Measurements from ENCODE around the gene KIF21B. TPM values are rescaled to one million over a fixed set of nuclear protein-coding genes. Genes with fewer than 3 reads are reported as not detected.

Gene KIF21B
- total RNA-seq, 4 donors from 2014 or later = 3.2 to 40.4 (median 22.7) TPM

DNA sequence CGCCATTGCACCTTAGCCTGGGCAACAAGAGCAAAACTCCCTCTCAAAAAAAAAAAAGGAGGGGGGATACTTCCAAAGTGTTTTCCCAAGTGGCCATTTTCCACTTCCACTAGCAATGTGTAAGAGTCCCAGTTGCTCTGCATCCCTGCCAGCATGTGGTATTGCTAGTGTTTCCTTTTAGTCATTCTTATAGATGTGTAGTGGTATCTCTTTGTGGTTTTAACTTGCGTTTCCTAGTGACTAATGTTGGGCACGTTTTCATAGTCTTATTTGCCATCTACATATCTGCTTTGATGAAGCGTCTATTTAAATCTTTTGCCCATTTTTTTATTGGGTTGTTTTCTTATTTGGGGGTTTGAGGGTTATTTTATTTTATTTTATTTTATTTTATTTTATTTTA, 97.7 kb downstream of the KIF21B start:
- Histone ChIP-seq H3K27ac (no peak overlapping the region), H3K36me3 (no peaks in the 10 kb centered on the region), H3K27me3 (no peaks in the 10 kb centered on the region), H3K4me3 (no peak overlapping the region), H3K9me3 (no peaks in the 10 kb centered on the region), H3K4me1 (peaks cover 0 to 6% (median 0%) of the 10 kb centered on the region in 4 donors)
- no peak for TF ChIP-seq POLR2A (IDR thresholded peaks at IDR 0.05)
- TF ChIP-seq, protein P1, sequence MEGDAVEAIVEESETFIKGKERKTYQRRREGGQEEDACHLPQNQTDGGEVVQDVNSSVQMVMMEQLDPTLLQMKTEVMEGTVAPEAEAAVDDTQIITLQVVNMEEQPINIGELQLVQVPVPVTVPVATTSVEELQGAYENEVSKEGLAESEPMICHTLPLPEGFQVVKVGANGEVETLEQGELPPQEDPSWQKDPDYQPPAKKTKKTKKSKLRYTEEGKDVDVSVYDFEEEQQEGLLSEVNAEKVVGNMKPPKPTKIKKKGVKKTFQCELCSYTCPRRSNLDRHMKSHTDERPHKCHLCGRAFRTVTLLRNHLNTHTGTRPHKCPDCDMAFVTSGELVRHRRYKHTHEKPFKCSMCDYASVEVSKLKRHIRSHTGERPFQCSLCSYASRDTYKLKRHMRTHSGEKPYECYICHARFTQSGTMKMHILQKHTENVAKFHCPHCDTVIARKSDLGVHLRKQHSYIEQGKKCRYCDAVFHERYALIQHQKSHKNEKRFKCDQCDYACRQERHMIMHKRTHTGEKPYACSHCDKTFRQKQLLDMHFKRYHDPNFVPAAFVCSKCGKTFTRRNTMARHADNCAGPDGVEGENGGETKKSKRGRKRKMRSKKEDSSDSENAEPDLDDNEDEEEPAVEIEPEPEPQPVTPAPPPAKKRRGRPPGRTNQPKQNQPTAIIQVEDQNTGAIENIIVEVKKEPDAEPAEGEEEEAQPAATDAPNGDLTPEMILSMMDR (IDR thresholded peaks at IDR 0.05) = no peak
- no peak for TF ChIP-seq POLR2AphosphoS5 (IDR thresholded peaks at IDR 0.05)
- TF ChIP-seq EP300 (IDR thresholded peaks at IDR 0.05; ENCODE audit: low read depth) = no peak
- in situ Hi-C loops (cut with MboI; ENCODE audit: low pct_ligation_motif_present in 1 of 4, low pct_unique_long_range_greater_than_20kb in 1 of 4, low sequenced_read_pairs in 3 of 4) = no loop called here
- 78% methylated on average over 4 of the region's 4 CpGs for WGBS, 2 donors (ENCODE audit: low coverage in 1 of 2)
- no peak for DNase-seq
- intact Hi-C loops (cut with DNase I; ENCODE audit: low total_unique reads) = no loop called here

DNA sequence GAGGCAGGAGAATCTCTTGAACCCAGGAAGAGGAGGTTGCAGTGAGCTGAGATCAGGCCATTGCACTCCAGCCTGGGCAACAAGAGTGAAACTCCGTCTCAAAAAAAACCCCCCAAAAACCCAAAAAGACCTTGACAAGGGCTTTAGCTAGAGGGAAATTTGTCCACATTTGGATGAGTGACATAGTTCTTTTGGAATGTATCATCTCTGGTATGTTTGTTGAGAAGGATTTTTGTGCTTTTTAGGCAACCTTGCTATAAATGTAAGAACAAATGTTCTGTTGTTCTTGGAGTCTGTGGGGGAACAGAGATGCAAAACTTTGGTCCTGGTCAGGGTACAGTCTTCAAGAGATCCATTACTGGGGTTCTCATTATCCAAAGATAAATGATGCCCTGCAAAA, 99.9 kb downstream of the KIF21B start:
- Histone ChIP-seq H3K4me3 (no peak overlapping the region), H3K36me3 (no peaks in the 10 kb centered on the region), H3K9me3 (no peaks in the 10 kb centered on the region), H3K27me3 (no peaks in the 10 kb centered on the region), H3K27ac (no peak overlapping the region), H3K4me1 (no peaks in the 10 kb centered on the region)
- in situ Hi-C loops (cut with MboI; ENCODE audit: low pct_ligation_motif_present in 1 of 4, low pct_unique_long_range_greater_than_20kb in 1 of 4, low sequenced_read_pairs in 3 of 4) (no loop called here), intact Hi-C loops (cut with DNase I; ENCODE audit: low total_unique reads) (no loop called here)
- no peak for DNase-seq
- no peak for TF ChIP-seq POLR2A (IDR thresholded peaks at IDR 0.05)
- TF ChIP-seq POLR2AphosphoS5 (IDR thresholded peaks at IDR 0.05) = no peak
- TF ChIP-seq, protein P1 (IDR thresholded peaks at IDR 0.05) = no peak
- TF ChIP-seq EP300 (IDR thresholded peaks at IDR 0.05; ENCODE audit: low read depth) = no peak
- WGBS, 2 donors (ENCODE audit: low coverage in 1 of 2) = 80% methylated on average over 1 of the region's 1 CpG; no CpG with 5 or more reads in 1 of the 2 donors

DNA sequence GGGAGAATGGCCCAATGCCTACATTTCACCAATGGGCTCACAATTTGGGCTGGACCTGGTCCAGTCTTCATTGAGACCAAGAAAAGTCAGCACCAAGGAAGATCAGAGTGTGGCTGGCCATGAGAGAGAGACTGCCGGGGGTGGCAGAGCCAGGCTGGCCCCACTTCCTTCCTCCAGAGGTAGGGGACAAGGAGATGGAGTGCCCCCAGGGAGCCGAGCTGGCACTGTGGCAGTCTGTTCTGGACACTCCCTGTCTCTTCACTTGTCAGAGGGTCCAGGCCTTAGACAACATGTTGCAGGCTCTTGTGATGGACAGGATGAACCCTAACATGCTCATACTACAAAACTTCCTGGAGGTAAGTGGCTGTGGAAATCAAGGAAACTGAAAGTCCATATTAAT, 101.1 kb downstream of the KIF21B start:
- peaks cover 0 to 2% (median 1%) of the 10 kb centered on the region in 4 donors for H3K4me1 ChIP-seq
- no peak for TF ChIP-seq EP300 (IDR thresholded peaks at IDR 0.05; ENCODE audit: low read depth)
- no peak for TF ChIP-seq POLR2AphosphoS5 (IDR thresholded peaks at IDR 0.05)
- TF ChIP-seq POLR2A (IDR thresholded peaks at IDR 0.05) = no peak
- TF ChIP-seq, protein P1 (IDR thresholded peaks at IDR 0.05) = no peak
- no peaks in the 10 kb centered on the region for H3K9me3 ChIP-seq
- in situ Hi-C loops (cut with MboI; ENCODE audit: low pct_ligation_motif_present in 1 of 4, low pct_unique_long_range_greater_than_20kb in 1 of 4, low sequenced_read_pairs in 3 of 4) = no loop called here
- H3K27me3 ChIP-seq = no peaks in the 10 kb centered on the region
- intact Hi-C loops (cut with DNase I; ENCODE audit: low total_unique reads) = no loop called here
- H3K27ac ChIP-seq = no peak overlapping the region
- no peak for DNase-seq
- no peak overlapping the region for H3K4me3 ChIP-seq
- 60% methylated on average over 2 of the region's 2 CpGs; no CpG with 5 or more reads in 1 of the 2 donors for WGBS, 2 donors (ENCODE audit: low coverage in 1 of 2)
- no peaks in the 10 kb centered on the region for H3K36me3 ChIP-seq

DNA sequence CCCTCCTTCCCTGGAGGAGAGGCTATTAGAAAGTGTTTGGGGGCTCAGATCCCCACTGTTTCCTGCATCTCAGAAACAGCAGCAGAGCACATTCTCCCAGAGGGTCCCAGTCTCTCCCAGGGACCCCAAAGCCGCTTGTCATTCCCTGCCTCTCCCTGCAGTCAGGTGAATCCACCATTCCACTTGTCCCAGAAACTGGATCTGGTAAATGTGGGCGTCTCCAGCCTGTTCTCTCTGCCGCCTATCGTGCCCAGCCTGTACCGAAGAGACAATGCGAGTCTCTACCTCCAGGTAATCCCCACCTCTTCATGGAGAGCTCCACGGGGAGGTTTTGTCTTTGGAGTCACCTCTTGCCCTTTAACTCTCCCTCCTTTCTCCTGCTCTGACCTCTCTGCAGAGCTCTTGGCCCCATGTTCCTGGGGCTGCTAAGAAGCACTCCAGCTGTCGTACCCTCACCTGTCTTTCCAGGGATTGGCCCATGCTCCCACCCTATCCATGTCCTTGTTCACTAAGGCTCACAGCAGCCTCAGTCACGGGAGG, 101.9 kb downstream of the KIF21B start:
- WGBS, 2 donors (ENCODE audit: low coverage in 1 of 2) = 90 to 100% methylated on average over 2 to 9 of the region's 9 CpGs
- TF ChIP-seq POLR2A (IDR thresholded peaks at IDR 0.05) (no peak), EP300 (IDR thresholded peaks at IDR 0.05; ENCODE audit: low read depth) (no peak), POLR2AphosphoS5 (IDR thresholded peaks at IDR 0.05) (no peak)
- TF ChIP-seq, protein P1 (IDR thresholded peaks at IDR 0.05) = no peak
- Histone ChIP-seq H3K4me3 (no peak overlapping the region), H3K27ac (no peak overlapping the region), H3K4me1 (peaks cover 0 to 9% (median 8%) of the 10 kb centered on the region in 4 donors), H3K36me3 (no peaks in the 10 kb centered on the region), H3K9me3 (no peaks in the 10 kb centered on the region), H3K27me3 (no peaks in the 10 kb centered on the region)
- intact Hi-C loops (cut with DNase I; ENCODE audit: low total_unique reads) (no loop called here), in situ Hi-C loops (cut with MboI; ENCODE audit: low pct_ligation_motif_present in 1 of 4, low pct_unique_long_range_greater_than_20kb in 1 of 4, low sequenced_read_pairs in 3 of 4) (no loop called here)
- no peak for DNase-seq

Small RNAs within 50 kb of the gene (small RNA-seq; reads per million reads assigned to genes)
- 0 reads per million in 4 donors for gene RNU6-704P

Other genes starting within 250 kb of the KIF21B start
- under 1 TPM in 1 of 4 donors, not detected in 3; 0.48 TPM for gene GPR25, start 150.7 kb downstream of the KIF21B start, total RNA-seq
- 100 to 1,000 TPM; 139 to 609 (median 265) TPM for gene INAVA, start 128.8 kb downstream of the KIF21B start, total RNA-seq
- gene CACNA1S, start 88.7 kb upstream of the KIF21B start, total RNA-seq = not detected
- not detected for gene ASCL5, start 103.5 kb upstream of the KIF21B start, total RNA-seq
- 10 to 100 TPM in 3 of 4 donors, 1 to 10 TPM in 1; 6.7 to 35.4 (median 29.4) TPM for gene TMEM9, start 130.8 kb upstream of the KIF21B start, total RNA-seq
- gene IGFN1, start 167.1 kb upstream of the KIF21B start, total RNA-seq = under 1 TPM in 1 of 4 donors, not detected in 3; 0.14 TPM